Neural cell (in vitro differentiated cells): ENCODE results near the gene SLC25A39.

Experiments used
- EZH2 ChIP-seq: fragments of 200-600, 300-800 bp; shearing (Covaris generic), sonication (generic); IDR thresholded peaks from 2 replicates; pipeline ENCODE4 v1.6.1; 2014; ENCODE audit warnings: antibody characterized with exemption, low read length, borderline replicate concordance, mild to moderate bottlenecking; ENCODE audit not compliant: insufficient read depth, poor library complexity, severe bottlenecking
- TF ChIP-seq, protein P1 (sequence below): fragments of 450-650 bp; IDR thresholded peaks from 2 replicates; pipeline ENCODE4 v1.5.1; 2014; ENCODE audit warnings: antibody characterized with exemption, mild to moderate bottlenecking, moderate library complexity; ENCODE audit not compliant: poor library complexity, severe bottlenecking

DNA sequence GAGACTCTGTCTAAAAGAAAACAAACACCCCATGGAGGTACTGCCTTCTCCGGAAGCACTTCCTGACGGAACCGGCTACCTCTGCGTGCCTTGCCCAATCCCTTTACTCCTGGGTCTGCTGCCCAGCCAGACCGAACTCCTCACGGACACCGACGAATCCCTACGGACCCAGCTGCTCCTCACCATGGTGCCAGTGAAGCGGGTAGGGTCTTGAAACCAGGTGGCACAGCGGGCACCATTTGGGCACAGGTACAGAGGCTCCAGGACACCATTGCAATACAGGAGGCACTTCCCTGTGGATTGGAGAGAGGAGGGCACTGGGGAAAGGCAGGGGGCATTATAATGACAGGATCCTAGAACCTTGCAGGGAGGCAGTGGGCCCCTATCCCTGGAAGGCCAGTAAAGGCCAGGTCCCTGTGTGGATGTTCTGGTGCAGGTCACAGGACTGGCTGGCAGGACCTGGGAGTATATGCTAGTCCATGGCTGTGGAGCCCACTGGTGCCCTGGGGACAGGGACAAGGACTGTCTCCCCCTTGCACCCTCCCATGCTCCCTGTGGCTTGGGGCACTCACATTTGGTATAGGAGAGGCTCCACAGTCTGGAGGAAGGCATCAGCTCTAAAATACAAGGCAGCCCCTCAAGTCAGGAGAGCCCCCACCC lies 2.3 kb downstream of the SLC25A39 start:
- TF ChIP-seq, protein P1, sequence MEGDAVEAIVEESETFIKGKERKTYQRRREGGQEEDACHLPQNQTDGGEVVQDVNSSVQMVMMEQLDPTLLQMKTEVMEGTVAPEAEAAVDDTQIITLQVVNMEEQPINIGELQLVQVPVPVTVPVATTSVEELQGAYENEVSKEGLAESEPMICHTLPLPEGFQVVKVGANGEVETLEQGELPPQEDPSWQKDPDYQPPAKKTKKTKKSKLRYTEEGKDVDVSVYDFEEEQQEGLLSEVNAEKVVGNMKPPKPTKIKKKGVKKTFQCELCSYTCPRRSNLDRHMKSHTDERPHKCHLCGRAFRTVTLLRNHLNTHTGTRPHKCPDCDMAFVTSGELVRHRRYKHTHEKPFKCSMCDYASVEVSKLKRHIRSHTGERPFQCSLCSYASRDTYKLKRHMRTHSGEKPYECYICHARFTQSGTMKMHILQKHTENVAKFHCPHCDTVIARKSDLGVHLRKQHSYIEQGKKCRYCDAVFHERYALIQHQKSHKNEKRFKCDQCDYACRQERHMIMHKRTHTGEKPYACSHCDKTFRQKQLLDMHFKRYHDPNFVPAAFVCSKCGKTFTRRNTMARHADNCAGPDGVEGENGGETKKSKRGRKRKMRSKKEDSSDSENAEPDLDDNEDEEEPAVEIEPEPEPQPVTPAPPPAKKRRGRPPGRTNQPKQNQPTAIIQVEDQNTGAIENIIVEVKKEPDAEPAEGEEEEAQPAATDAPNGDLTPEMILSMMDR, result no peak
- no peak for TF ChIP-seq EZH2
